HEK293 (cell line): ENCODE results near the gene FHAD1.

Experiments
- CTCF ChIA-PET: fragments of 350-600 bp; formaldehyde crosslinking; extraction: SDS; loops from one replicate; lab custom pipeline; 2021; ENCODE audit warnings: antibody characterized with exemption; lab: Yijun Ruan, JAX
- POLR2A ChIA-PET: fragments of 300-600 bp; formaldehyde crosslinking; extraction: SDS; loops from one replicate; lab custom pipeline; 2020; ENCODE audit warnings: antibody characterized with exemption, inconsistent platforms; lab: Yijun Ruan, JAX
- H3K27ac ChIP-seq: fragments of 200-500 bp; sonication (Bioruptor generic); 2 replicates; pipeline ENCODE4 v1.5.1; 2014; ENCODE audit warnings: low read depth, low read length, control low read depth, inconsistent platforms; ENCODE audit errors: extremely low read depth
- H3K36me3 ChIP-seq, 2 experiments: fragments of 200-500 bp in 1 of 2; sonication (Bioruptor generic) in 1 of 2; 1 replicate in 1 of 2; 2 replicates in 1 of 2; pipeline ENCODE4 v1.5.1; 2014 to 2017; ENCODE audit warnings: inconsistent platforms in 2 of 2, low read length in 2 of 2; ENCODE audit not compliant: control insufficient read depth in 2 of 2, insufficient read depth in 1 of 2
- H3K4me1 ChIP-seq: fragments of 200-500 bp; sonication (Bioruptor generic); 2 replicates; pipeline ENCODE4 v1.5.1; 2014; ENCODE audit warnings: mild to moderate bottlenecking, low read length, inconsistent platforms; ENCODE audit not compliant: control insufficient read depth, insufficient read depth
- H3K4me3 ChIP-seq: 2 replicates; pipeline ENCODE4 v1.5.1; 2011; ENCODE audit warnings: low read depth, mild to moderate bottlenecking, control low read depth, low read length, moderate library complexity
- H3K9me3 ChIP-seq: fragments of 200-500 bp; sonication (Bioruptor generic); 2 replicates; pipeline ENCODE4 v1.5.1; 2014; ENCODE audit warnings: low read depth, low read length, inconsistent platforms; ENCODE audit not compliant: control insufficient read depth, insufficient read depth
- GFI1B ChIP-seq: fragments of 450-650 bp; formaldehyde crosslinking; IDR thresholded peaks from 2 replicates; pipeline ENCODE4 v1.5.1; 2016; ENCODE audit warnings: missing biosample characterization, missing genetic modification characterization
- HOXD13 ChIP-seq: sonication (generic); formaldehyde crosslinking; IDR thresholded peaks from 2 replicates; pipeline ENCODE4 v1.8.0; 2022; ENCODE audit warnings: missing genetic modification reagents, borderline replicate concordance
- KLF16 ChIP-seq: fragments of 450-650 bp; formaldehyde crosslinking; IDR thresholded peaks from 2 replicates; pipeline ENCODE4 v1.5.1; 2017; ENCODE audit warnings: missing biosample characterization, missing genetic modification characterization
- MYNN ChIP-seq: fragments of 450-650 bp; formaldehyde crosslinking; IDR thresholded peaks from 2 replicates; pipeline ENCODE4 v1.5.1; 2016; ENCODE audit warnings: missing biosample characterization, missing genetic modification characterization, borderline replicate concordance
- RBAK ChIP-seq: fragments of 450-650 bp; formaldehyde crosslinking; IDR thresholded peaks from 2 replicates; pipeline ENCODE4 v1.5.1; 2016; ENCODE audit warnings: missing biosample characterization, missing genetic modification characterization
- REPIN1 ChIP-seq: fragments of 450-650 bp; formaldehyde crosslinking; IDR thresholded peaks from 2 replicates; pipeline ENCODE4 v1.5.1; 2017; ENCODE audit warnings: missing biosample characterization, missing genetic modification characterization, low read depth
- WT1 ChIP-seq: fragments of 450-650 bp; formaldehyde crosslinking; IDR thresholded peaks from 2 replicates; pipeline ENCODE4 v1.5.1; 2016; ENCODE audit warnings: missing biosample characterization, missing genetic modification characterization
- YY2 ChIP-seq: fragments of 450-650 bp; formaldehyde crosslinking; IDR thresholded peaks from 2 replicates; pipeline ENCODE4 v1.5.1; 2016; ENCODE audit warnings: missing biosample characterization, missing genetic modification characterization
- ZBTB7A ChIP-seq: fragments of 450-650 bp; formaldehyde crosslinking; IDR thresholded peaks from 2 replicates; pipeline ENCODE4 v1.5.1; 2016; ENCODE audit warnings: low read depth, missing biosample characterization, missing genetic modification characterization
- ZNF146 ChIP-seq: fragments of 450-650 bp; formaldehyde crosslinking; IDR thresholded peaks from 2 replicates; pipeline ENCODE4 v1.5.1; 2016; ENCODE audit warnings: missing biosample characterization, missing genetic modification characterization
- ZNF155 ChIP-seq: fragments of 450-650 bp; formaldehyde crosslinking; IDR thresholded peaks from 2 replicates; pipeline ENCODE4 v1.5.1; 2016; ENCODE audit warnings: missing biosample characterization, missing genetic modification characterization
- ZNF157 ChIP-seq: fragments of 450-650 bp; formaldehyde crosslinking; IDR thresholded peaks from 2 replicates; pipeline ENCODE4 v1.5.1; 2016; ENCODE audit warnings: missing biosample characterization, missing genetic modification characterization
- ZNF239 ChIP-seq: fragments of 450-650 bp; formaldehyde crosslinking; IDR thresholded peaks from 2 replicates; pipeline ENCODE4 v1.5.1; 2016; ENCODE audit warnings: missing biosample characterization, missing genetic modification characterization
- ZNF391 ChIP-seq: fragments of 450-650 bp; formaldehyde crosslinking; IDR thresholded peaks from 2 replicates; pipeline ENCODE4 v1.5.1; 2016; ENCODE audit warnings: low read depth, missing biosample characterization, missing genetic modification characterization, borderline replicate concordance
- ZNF426 ChIP-seq: fragments of 450-650 bp; formaldehyde crosslinking; IDR thresholded peaks from 2 replicates; pipeline ENCODE4 v1.5.1; 2017; ENCODE audit warnings: missing biosample characterization, missing genetic modification characterization, mild to moderate bottlenecking, inconsistent platforms, moderate library complexity
- ZNF558 ChIP-seq: fragments of 450-650 bp; formaldehyde crosslinking; IDR thresholded peaks from 2 replicates; pipeline ENCODE4 v1.5.1; 2016; ENCODE audit warnings: missing biosample characterization, missing genetic modification characterization
- ZNF596 ChIP-seq: fragments of 450-650 bp; IDR thresholded peaks from 2 replicates; pipeline ENCODE4 v1.5.0; 2018; ENCODE audit warnings: missing biosample characterization, mild to moderate bottlenecking, missing genetic modification characterization, moderate library complexity
- ZNF629 ChIP-seq: fragments of 450-650 bp; formaldehyde crosslinking; IDR thresholded peaks from 2 replicates; pipeline ENCODE4 v1.5.1; 2017; ENCODE audit warnings: missing biosample characterization, missing genetic modification characterization
- ZNF707 ChIP-seq: fragments of 450-650 bp; formaldehyde crosslinking; IDR thresholded peaks from 2 replicates; pipeline ENCODE4 v1.5.1; 2016; ENCODE audit warnings: missing biosample characterization, missing genetic modification characterization
- ZNF747 ChIP-seq: fragments of 450-650 bp; formaldehyde crosslinking; IDR thresholded peaks from 2 replicates; pipeline ENCODE4 v1.5.1; 2016; ENCODE audit warnings: missing biosample characterization, missing genetic modification characterization
- TF ChIP-seq, protein P1 (sequence below): fragments of 450-650 bp; formaldehyde crosslinking; IDR thresholded peaks from 2 replicates; pipeline ENCODE4 v1.5.1; 2017; ENCODE audit warnings: missing biosample characterization, missing genetic modification characterization
- TF ChIP-seq, protein P2 (sequence below): fragments of 450-650 bp; formaldehyde crosslinking; IDR thresholded peaks from 2 replicates; pipeline ENCODE4; 2016; ENCODE audit warnings: missing biosample characterization, missing genetic modification characterization
- TF ChIP-seq, protein P3 (sequence below): fragments of 450-650 bp; formaldehyde crosslinking; IDR thresholded peaks from 2 replicates; pipeline ENCODE4 v1.5.1; 2017; ENCODE audit warnings: missing biosample characterization, mild to moderate bottlenecking, missing genetic modification characterization, moderate library complexity
- TF ChIP-seq, protein P4 (sequence below): fragments of 450-650 bp; formaldehyde crosslinking; IDR thresholded peaks from 2 replicates; pipeline ENCODE4 v1.5.1; 2016; ENCODE audit warnings: missing biosample characterization, missing genetic modification characterization, low read depth
- TF ChIP-seq, protein P5 (sequence below): fragments of 450-650 bp; formaldehyde crosslinking; IDR thresholded peaks from 2 replicates; pipeline ENCODE4 v1.5.1; 2017; ENCODE audit warnings: missing biosample characterization, missing genetic modification characterization

The FHAD1 gene

DNA sequence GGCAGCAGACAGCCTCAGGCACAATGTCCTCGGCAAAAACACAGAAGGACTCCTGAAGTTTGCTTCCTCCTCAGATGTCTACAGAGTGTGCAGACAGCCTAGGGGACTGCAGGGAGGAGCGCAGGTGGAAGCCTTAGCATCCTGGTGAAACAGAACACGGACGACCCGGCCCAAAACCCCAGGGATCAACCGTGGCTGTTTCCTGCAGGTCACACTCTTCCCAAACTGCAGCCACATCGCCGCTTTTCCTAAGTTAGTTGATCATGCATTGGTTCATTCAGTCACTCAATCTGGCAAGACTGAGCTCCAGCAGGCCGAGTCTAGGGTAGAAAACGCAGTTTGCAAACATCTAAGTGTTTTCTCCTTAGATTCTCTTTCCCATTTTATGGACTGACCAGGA is 33.4 kb downstream of the FHAD1 start:
- TF ChIP-seq KLF16 (tag by site-specific recombination) = no peak
- no peak for TF ChIP-seq RBAK
- no peak for TF ChIP-seq ZNF629 (tag by site-specific recombination)
- no peak for TF ChIP-seq ZNF146 (tag by site-specific recombination)
- TF ChIP-seq ZNF707 (tag by site-specific recombination) = no peak
- no peak for TF ChIP-seq WT1 (tag by site-specific recombination)
- no peak for TF ChIP-seq ZNF596 (tag by site-specific recombination)
- no peak for TF ChIP-seq ZNF391 (tag by site-specific recombination)
- no peak for TF ChIP-seq ZNF747 (tag by site-specific recombination)
- no peak for TF ChIP-seq HOXD13 (CRISPR knock-in tag)
- TF ChIP-seq, protein P1, sequence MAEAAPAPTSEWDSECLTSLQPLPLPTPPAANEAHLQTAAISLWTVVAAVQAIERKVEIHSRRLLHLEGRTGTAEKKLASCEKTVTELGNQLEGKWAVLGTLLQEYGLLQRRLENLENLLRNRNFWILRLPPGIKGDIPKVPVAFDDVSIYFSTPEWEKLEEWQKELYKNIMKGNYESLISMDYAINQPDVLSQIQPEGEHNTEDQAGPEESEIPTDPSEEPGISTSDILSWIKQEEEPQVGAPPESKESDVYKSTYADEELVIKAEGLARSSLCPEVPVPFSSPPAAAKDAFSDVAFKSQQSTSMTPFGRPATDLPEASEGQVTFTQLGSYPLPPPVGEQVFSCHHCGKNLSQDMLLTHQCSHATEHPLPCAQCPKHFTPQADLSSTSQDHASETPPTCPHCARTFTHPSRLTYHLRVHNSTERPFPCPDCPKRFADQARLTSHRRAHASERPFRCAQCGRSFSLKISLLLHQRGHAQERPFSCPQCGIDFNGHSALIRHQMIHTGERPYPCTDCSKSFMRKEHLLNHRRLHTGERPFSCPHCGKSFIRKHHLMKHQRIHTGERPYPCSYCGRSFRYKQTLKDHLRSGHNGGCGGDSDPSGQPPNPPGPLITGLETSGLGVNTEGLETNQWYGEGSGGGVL (tag by site-specific recombination) = no peak
- TF ChIP-seq MYNN (tag by site-specific recombination) = no peak
- TF ChIP-seq, protein P2, sequence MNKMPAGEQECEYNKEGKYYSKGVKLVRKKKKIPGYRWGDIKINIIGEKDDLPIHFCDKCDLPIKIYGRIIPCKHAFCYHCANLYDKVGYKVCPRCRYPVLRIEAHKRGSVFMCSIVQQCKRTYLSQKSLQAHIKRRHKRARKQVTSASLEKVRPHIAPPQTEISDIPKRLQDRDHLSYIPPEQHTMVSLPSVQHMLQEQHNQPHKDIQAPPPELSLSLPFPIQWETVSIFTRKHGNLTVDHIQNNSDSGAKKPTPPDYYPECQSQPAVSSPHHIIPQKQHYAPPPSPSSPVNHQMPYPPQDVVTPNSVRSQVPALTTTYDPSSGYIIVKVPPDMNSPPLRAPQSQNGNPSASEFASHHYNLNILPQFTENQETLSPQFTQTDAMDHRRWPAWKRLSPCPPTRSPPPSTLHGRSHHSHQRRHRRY = no peak
- TF ChIP-seq, protein P3, sequence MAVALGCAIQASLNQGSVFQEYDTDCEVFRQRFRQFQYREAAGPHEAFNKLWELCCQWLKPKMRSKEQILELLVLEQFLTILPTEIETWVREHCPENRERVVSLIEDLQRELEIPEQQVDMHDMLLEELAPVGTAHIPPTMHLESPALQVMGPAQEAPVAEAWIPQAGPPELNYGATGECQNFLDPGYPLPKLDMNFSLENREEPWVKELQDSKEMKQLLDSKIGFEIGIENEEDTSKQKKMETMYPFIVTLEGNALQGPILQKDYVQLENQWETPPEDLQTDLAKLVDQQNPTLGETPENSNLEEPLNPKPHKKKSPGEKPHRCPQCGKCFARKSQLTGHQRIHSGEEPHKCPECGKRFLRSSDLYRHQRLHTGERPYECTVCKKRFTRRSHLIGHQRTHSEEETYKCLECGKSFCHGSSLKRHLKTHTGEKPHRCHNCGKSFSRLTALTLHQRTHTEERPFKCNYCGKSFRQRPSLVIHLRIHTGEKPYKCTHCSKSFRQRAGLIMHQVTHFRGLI (tag by site-specific recombination) = no peak
- TF ChIP-seq ZBTB7A (tag by site-specific recombination) = no peak
- TF ChIP-seq, protein P4, sequence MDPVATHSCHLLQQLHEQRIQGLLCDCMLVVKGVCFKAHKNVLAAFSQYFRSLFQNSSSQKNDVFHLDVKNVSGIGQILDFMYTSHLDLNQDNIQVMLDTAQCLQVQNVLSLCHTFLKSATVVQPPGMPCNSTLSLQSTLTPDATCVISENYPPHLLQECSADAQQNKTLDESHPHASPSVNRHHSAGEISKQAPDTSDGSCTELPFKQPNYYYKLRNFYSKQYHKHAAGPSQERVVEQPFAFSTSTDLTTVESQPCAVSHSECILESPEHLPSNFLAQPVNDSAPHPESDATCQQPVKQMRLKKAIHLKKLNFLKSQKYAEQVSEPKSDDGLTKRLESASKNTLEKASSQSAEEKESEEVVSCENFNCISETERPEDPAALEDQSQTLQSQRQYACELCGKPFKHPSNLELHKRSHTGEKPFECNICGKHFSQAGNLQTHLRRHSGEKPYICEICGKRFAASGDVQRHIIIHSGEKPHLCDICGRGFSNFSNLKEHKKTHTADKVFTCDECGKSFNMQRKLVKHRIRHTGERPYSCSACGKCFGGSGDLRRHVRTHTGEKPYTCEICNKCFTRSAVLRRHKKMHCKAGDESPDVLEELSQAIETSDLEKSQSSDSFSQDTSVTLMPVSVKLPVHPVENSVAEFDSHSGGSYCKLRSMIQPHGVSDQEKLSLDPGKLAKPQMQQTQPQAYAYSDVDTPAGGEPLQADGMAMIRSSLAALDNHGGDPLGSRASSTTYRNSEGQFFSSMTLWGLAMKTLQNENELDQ (tag by site-specific recombination) = no peak
- TF ChIP-seq ZNF426 (tag by site-specific recombination) = no peak
- no peak for TF ChIP-seq GFI1B
- TF ChIP-seq ZNF155 (tag by site-specific recombination) = no peak
- Histone ChIP-seq H3K27ac (no peak overlapping the region), H3K4me1 (0 out of 2 replicates have a peak, but pooled peaks cover 6% of the 10 kb centered on the region), H3K36me3 (no peaks in the 10 kb centered on the region), H3K9me3 (no peaks in the 10 kb centered on the region), H3K4me3 (no peak overlapping the region)
- ChIA-PET CTCF (interaction anchor here (1.0 to 3.1 kb wide), 4 partner anchors 8 to 151 kb away, joined by 3 to 17 read pairs (median 8); no protein-coding TSS in a partner anchor), POLR2A (interaction anchor here (0.6 kb wide), 1 partner anchor 15 kb away, joined by 3 read pairs; no protein-coding TSS in a partner anchor)

DNA sequence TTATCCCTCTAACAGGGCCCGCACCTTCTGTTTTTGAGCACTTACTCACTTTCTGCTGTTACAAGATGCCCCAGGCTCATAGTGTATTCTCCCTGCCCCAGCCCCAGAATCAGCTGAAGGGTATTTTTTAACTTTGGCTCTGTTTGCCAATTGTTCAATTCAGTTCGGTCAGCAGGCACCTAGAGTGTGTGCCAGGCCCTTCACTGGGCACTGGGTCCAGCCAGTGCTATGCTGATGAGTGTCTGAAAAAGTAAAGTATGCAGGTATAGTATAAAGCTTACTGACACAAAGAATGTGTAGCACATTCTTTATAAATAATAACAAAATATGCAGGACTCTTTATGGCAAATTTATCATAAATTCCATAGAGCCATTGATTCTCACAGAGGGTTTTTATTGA is 35.0 kb downstream of the FHAD1 start:
- ChIA-PET CTCF (interaction anchor here (0.6 to 3.0 kb wide), 2 partner anchors 9 kb away, joined by 5 to 13 read pairs; no protein-coding TSS in a partner anchor), POLR2A (no interaction called here)
- H3K4me3 ChIP-seq = no peak overlapping the region
- no peaks in the 10 kb centered on the region for H3K36me3 ChIP-seq
- H3K4me1 ChIP-seq = 0 out of 2 replicates have a peak, but pooled peaks cover 6% of the 10 kb centered on the region
- no peak overlapping the region for H3K27ac ChIP-seq
- no peaks in the 10 kb centered on the region for H3K9me3 ChIP-seq
- no peak for TF ChIP-seq ZNF558 (tag by site-specific recombination)
- TF ChIP-seq ZNF239 = no peak
- TF ChIP-seq REPIN1 (tag by site-specific recombination) = no peak
- no peak for TF ChIP-seq ZNF157 (tag by site-specific recombination)
- no peak for TF ChIP-seq ZNF146 (tag by site-specific recombination)
- no peak for TF ChIP-seq YY2 (tag by site-specific recombination)
- TF ChIP-seq, protein P5, sequence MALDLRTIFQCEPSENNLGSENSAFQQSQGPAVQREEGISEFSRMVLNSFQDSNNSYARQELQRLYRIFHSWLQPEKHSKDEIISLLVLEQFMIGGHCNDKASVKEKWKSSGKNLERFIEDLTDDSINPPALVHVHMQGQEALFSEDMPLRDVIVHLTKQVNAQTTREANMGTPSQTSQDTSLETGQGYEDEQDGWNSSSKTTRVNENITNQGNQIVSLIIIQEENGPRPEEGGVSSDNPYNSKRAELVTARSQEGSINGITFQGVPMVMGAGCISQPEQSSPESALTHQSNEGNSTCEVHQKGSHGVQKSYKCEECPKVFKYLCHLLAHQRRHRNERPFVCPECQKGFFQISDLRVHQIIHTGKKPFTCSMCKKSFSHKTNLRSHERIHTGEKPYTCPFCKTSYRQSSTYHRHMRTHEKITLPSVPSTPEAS (tag by site-specific recombination) = no peak
